HepG2 (cell line): ENCODE measurements around the gene DENND1C. TPM values are rescaled to one million over a fixed set of nuclear protein-coding genes. Genes with fewer than 3 reads are reported as not detected.

Source experiments
- PAX8 ChIP-seq: sonication (generic); formaldehyde crosslinking; IDR thresholded peaks from 2 replicates; pipeline ENCODE4 v1.8.0; 2022; ENCODE audit warnings: mild to moderate bottlenecking, missing genetic modification reagents, borderline replicate concordance
- POLR2A ChIP-seq, 2 experiments: IDR thresholded peaks; 2 replicates each; pipeline ENCODE4 v1.6.1; 2011; ENCODE audit warnings: low read depth in 2 of 2, low read length in 2 of 2, mild to moderate bottlenecking in 1 of 2, moderate library complexity in 1 of 2; ENCODE audit not compliant: insufficient read depth in 1 of 2
- SCMH1 ChIP-seq: sonication (generic); formaldehyde crosslinking; IDR thresholded peaks from 2 replicates; pipeline ENCODE4 v1.9.0; 2021; ENCODE audit warnings: missing genetic modification reagents, mild to moderate bottlenecking, borderline replicate concordance
- SP140L ChIP-seq: sonication (generic); formaldehyde crosslinking; IDR thresholded peaks from 2 replicates; pipeline ENCODE4 v1.4.0; 2020; ENCODE audit warnings: missing genetic modification reagents, borderline replicate concordance
- SRSF1 ChIP-seq: fragments of 200-400 bp; formaldehyde crosslinking; optimal IDR thresholded peaks from 2 replicates; pipeline ENCODE3; 2017; ENCODE audit warnings: mild to moderate bottlenecking, low read depth, low read length, moderate library complexity
- SRSF9 ChIP-seq: fragments of 200-400 bp; formaldehyde crosslinking; IDR thresholded peaks from 2 replicates; pipeline ENCODE4 v1.6.1; 2018; ENCODE audit warnings: borderline replicate concordance, mild to moderate bottlenecking, low read depth, low read length; ENCODE audit not compliant: insufficient read depth, poor library complexity, severe bottlenecking
- ZNF547 ChIP-seq: sonication (generic); formaldehyde crosslinking; IDR thresholded peaks from 2 replicates; pipeline ENCODE4 v1.5.1; 2020; ENCODE audit warnings: mild to moderate bottlenecking, missing genetic modification reagents
- ZNF607 ChIP-seq: sonication (generic); formaldehyde crosslinking; IDR thresholded peaks from 2 replicates; pipeline ENCODE4 v1.5.1; 2020; ENCODE audit warnings: missing genetic modification reagents, mild to moderate bottlenecking, borderline replicate concordance
- ZNF619 ChIP-seq: sonication (generic); formaldehyde crosslinking; IDR thresholded peaks from 2 replicates; pipeline ENCODE4 v1.4.0; 2020; ENCODE audit warnings: mild to moderate bottlenecking, missing genetic modification reagents
- ZNF709 ChIP-seq: sonication (generic); formaldehyde crosslinking; IDR thresholded peaks from 2 replicates; pipeline ENCODE4 v1.5.0; 2020; ENCODE audit warnings: mild to moderate bottlenecking, missing genetic modification reagents
- ZNF761 ChIP-seq: sonication (generic); formaldehyde crosslinking; conservative IDR thresholded peaks from 2 replicates; pipeline ENCODE4 v1.4.0; 2020; ENCODE audit warnings: mild to moderate bottlenecking, missing genetic modification reagents
- ZNF773 ChIP-seq: sonication (generic); formaldehyde crosslinking; IDR thresholded peaks from 2 replicates; pipeline ENCODE4 v1.4.0; 2020; ENCODE audit warnings: missing genetic modification reagents, borderline replicate concordance
- polyA plus RNA-seq, 8 experiments: library from polyadenylated mRNA; depleted of rRNA in 3 of 8; stranded (reverse) in 7 of 8; unstranded in 1 of 8; fragments of >200 nt; fragmentation: Illumina TruSeq in 4 of 8; extraction: Trizol in 4 of 8; gene quantifications; 2 replicates each; pipeline versions ENCODE4 v1.2.1 to v1.2.3, GENCODE V29; 2011 to 2016; ENCODE audit warnings: low read depth in 4 of 8, missing spikeins in 1 of 8, mixed read lengths in 1 of 8; ENCODE audit not compliant: insufficient read depth in 1 of 8
- total RNA-seq, 5 experiments: library from RNA; depleted of rRNA; stranded (reverse); fragments of >200 nt; fragmentation: Illumina TruSeq; extraction: Trizol; gene quantifications; 2 replicates each; pipeline ENCODE4 v1.2.3, GENCODE V29; 2016; ENCODE audit warnings: low read depth in 1 of 5
- TF ChIP-seq, protein P1 (sequence below): sonication (generic); formaldehyde crosslinking; IDR thresholded peaks from 2 replicates; pipeline ENCODE4 v1.4.0; 2020; ENCODE audit warnings: missing genetic modification reagents, borderline replicate concordance
- TF ChIP-seq, protein P2 (sequence below): IDR thresholded peaks from 2 replicates; pipeline ENCODE4 v1.6.1; 2016; ENCODE audit warnings: mild to moderate bottlenecking
- TF ChIP-seq, protein P3 (sequence below): sonication (generic); formaldehyde crosslinking; IDR thresholded peaks from 2 replicates; pipeline ENCODE4 v1.4.0; 2020; ENCODE audit warnings: missing genetic modification reagents
- TF ChIP-seq, protein P4 (sequence below): sonication (generic); formaldehyde crosslinking; IDR thresholded peaks from 2 replicates; pipeline ENCODE4 v1.8.0; 2022; ENCODE audit warnings: low read depth, missing genetic modification reagents
- TF ChIP-seq, protein P5 (sequence below): sonication (generic); formaldehyde crosslinking; IDR thresholded peaks from 2 replicates; pipeline ENCODE4 v1.8.1; 2023; ENCODE audit warnings: mild to moderate bottlenecking, missing genetic modification reagents
- TF ChIP-seq, protein P6 (sequence below): IDR thresholded peaks from 2 replicates; pipeline ENCODE4 v1.6.1; 2016

DENND1C gene
- total and polyA plus RNA-seq, 2 of the 13 experiments (the other 11 are each of a cell fraction or from before 2014, with no cell fraction given) = 0.04 to 0.73 TPM

DNA sequence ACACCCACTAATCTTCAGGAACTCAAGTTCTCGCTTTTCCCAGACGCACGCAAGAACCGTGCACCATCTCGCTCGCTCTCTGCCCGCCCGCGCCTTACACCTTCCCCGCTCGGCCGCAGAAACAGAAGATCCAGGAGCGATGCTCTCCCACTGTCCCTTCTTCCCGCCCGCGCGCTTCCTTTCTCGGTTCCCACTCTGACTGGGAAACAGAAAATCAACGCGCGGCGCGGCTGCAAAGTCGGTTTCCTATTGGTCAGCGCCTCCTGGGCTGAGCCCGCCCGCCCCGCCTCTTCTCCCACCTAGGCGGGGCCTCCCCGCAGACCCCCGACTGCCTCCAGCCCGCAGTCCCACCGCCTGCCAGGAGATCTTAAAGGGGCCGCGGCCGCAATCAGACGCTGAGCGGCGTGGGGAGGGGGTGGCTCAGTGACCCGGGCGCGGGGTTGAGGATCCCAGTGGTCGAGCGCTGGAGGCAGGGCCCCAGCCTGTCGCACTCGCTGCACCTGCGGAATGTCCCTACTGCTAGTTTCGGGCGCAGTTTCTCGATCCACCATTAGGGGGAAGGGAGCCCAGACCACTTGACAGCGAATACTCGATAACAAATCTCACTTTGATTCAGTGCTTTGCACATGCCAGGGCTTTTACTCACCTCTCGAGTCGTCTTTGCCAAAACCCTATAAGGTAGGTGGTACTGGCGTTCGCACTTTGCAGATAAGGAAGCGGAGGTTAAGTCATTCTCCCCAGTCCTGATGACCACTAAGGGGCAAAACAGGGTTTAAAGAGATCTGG is 21.3 kb downstream of the DENND1C start (continued):
- TF ChIP-seq, protein P1, sequence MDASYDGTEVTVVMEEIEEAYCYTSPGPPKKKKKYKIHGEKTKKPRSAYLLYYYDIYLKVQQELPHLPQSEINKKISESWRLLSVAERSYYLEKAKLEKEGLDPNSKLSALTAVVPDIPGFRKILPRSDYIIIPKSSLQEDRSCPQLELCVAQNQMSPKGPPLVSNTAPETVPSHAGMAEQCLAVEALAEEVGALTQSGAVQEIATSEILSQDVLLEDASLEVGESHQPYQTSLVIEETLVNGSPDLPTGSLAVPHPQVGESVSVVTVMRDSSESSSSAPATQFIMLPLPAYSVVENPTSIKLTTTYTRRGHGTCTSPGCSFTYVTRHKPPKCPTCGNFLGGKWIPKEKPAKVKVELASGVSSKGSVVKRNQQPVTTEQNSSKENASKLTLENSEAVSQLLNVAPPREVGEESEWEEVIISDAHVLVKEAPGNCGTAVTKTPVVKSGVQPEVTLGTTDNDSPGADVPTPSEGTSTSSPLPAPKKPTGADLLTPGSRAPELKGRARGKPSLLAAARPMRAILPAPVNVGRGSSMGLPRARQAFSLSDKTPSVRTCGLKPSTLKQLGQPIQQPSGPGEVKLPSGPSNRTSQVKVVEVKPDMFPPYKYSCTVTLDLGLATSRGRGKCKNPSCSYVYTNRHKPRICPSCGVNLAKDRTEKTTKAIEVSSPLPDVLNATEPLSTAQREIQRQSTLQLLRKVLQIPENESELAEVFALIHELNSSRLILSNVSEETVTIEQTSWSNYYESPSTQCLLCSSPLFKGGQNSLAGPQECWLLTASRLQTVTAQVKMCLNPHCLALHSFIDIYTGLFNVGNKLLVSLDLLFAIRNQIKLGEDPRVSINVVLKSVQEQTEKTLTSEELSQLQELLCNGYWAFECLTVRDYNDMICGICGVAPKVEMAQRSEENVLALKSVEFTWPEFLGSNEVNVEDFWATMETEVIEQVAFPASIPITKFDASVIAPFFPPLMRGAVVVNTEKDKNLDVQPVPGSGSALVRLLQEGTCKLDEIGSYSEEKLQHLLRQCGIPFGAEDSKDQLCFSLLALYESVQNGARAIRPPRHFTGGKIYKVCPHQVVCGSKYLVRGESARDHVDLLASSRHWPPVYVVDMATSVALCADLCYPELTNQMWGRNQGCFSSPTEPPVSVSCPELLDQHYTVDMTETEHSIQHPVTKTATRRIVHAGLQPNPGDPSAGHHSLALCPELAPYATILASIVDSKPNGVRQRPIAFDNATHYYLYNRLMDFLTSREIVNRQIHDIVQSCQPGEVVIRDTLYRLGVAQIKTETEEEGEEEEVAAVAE (CRISPR knock-in tag) = no peak
- TF ChIP-seq, protein P2, sequence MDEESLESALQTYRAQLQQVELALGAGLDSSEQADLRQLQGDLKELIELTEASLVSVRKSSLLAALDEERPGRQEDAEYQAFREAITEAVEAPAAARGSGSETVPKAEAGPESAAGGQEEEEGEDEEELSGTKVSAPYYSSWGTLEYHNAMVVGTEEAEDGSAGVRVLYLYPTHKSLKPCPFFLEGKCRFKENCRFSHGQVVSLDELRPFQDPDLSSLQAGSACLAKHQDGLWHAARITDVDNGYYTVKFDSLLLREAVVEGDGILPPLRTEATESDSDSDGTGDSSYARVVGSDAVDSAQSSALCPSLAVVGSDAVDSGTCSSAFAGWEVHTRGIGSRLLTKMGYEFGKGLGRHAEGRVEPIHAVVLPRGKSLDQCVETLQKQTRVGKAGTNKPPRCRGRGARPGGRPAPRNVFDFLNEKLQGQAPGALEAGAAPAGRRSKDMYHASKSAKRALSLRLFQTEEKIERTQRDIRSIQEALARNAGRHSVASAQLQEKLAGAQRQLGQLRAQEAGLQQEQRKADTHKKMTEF (CRISPR knock-in tag) = peak; percentile 85
- TF ChIP-seq, protein P3, sequence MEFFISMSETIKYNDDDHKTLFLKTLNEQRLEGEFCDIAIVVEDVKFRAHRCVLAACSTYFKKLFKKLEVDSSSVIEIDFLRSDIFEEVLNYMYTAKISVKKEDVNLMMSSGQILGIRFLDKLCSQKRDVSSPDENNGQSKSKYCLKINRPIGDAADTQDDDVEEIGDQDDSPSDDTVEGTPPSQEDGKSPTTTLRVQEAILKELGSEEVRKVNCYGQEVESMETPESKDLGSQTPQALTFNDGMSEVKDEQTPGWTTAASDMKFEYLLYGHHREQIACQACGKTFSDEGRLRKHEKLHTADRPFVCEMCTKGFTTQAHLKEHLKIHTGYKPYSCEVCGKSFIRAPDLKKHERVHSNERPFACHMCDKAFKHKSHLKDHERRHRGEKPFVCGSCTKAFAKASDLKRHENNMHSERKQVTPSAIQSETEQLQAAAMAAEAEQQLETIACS (CRISPR knock-in tag) = peak; percentile 20; the same call in 1 of the 2 replicates
- TF ChIP-seq, protein P4, sequence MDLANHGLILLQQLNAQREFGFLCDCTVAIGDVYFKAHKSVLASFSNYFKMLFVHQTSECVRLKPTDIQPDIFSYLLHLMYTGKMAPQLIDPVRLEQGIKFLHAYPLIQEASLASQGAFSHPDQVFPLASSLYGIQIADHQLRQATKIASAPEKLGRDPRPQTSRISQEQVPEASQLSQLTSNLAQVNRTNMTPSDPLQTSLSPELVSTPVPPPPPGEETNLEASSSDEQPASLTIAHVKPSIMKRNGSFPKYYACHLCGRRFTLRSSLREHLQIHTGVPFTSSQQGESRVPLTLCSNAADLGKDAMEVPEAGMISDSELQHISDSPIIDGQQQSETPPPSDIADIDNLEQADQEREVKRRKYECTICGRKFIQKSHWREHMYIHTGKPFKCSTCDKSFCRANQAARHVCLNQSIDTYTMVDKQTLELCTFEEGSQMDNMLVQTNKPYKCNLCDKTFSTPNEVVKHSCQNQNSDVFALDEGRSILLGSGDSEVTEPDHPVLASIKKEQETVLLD = no peak
- TF ChIP-seq, protein P5, sequence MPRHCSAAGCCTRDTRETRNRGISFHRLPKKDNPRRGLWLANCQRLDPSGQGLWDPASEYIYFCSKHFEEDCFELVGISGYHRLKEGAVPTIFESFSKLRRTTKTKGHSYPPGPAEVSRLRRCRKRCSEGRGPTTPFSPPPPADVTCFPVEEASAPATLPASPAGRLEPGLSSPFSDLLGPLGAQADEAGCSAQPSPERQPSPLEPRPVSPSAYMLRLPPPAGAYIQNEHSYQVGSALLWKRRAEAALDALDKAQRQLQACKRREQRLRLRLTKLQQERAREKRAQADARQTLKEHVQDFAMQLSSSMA (CRISPR knock-in tag) = 0 out of 2 replicates have a peak, but pooled peaks have one; percentile 58
- TF ChIP-seq, protein P6, sequence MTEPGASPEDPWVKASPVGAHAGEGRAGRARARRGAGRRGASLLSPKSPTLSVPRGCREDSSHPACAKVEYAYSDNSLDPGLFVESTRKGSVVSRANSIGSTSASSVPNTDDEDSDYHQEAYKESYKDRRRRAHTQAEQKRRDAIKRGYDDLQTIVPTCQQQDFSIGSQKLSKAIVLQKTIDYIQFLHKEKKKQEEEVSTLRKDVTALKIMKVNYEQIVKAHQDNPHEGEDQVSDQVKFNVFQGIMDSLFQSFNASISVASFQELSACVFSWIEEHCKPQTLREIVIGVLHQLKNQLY = no peak
- TF ChIP-seq ZNF761 (CRISPR knock-in tag) (0 out of 2 replicates have a peak, but pooled peaks have one; percentile 81), SRSF9 (no peak), PAX8 (CRISPR knock-in tag) (no peak), SCMH1 (CRISPR knock-in tag) (no peak), ZNF547 (CRISPR knock-in tag) (peak; percentile 38; the same call in 1 of the 2 replicates), SP140L (CRISPR knock-in tag) (no peak), POLR2A (IDR thresholded peaks at IDR 0.05; ENCODE audit: insufficient read depth in 1 of 2, low read depth in 2 of 2, low read length in 2 of 2) (peak in 1 of 2 experiments; percentile 43; a peak in 1 of 4 replicates), SRSF1 (peak; percentile 76), ZNF607 (CRISPR knock-in tag) (peak; percentile 78; the same call in 1 of the 2 replicates), ZNF773 (CRISPR knock-in tag) (no peak), ZNF619 (CRISPR knock-in tag) (no peak), ZNF709 (CRISPR knock-in tag) (no peak)
